Stimulated activated CD4-positive, alpha-beta T cell treated with anti-CD3 and anti-CD28 coated beads, Interleukin-12 subunit alpha, Interleukin-12 subunit beta, amount 100 ng/mL, for 4 hours (primary cell): ENCODE data around the gene OPHN1.
"Not testable (repeated sequence)": the region's sequence is repeated elsewhere in the genome, so short reads cannot be mapped to it uniquely, and the experiment has no call there.

Experiments
- DNase-seq: peaks from one replicate; pipeline ENCODE4 v3.0.0-alpha.2; 2020

Gene OPHN1

GRCh38 chrX:68355629-68355920 is 77.7 kb downstream of the OPHN1 start:
- no peak for DNase-seq

DNA sequence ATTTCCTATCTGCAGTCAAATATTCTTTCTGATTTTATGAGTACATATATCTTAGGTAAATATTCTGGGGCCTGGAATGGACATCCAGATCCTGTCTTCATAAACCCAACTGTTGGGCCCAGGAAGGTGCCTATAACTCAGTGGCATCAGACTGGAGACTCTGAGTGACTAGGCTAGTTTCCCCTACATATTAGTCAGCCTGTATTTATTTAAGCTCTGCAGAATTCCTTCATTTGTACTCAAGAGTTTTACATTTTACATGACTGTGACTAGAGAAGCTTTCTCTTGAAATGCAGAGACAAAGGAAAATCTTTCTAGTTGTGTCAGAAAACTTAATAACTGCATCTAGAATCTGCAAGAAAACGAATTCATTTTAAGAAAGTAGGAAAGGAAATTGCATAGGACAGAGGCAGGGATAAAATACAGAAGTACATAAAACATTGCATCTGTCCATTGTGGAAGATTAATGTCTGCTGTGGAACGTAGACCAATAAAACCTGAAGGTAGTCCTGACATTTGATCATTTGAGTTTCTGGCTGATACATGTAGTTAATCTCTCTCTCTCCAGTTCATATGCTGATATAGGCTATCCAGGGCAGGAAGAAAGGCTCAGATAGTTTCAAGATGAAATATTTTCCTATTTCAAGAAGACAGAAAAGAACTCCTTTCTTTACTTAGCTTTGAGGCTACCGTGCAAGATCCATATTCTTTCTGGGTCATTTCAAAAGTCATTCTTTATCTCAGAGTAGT is 78.2 kb downstream of the OPHN1 start:
- DNase-seq: no peak

- DNase-seq: no peak
Observed at GRCh38 chrX:68345025-68345424, 88.3 kb downstream of the OPHN1 start.

- no peak for DNase-seq
Observed at GRCh38 chrX:68343551-68343950, 89.7 kb downstream of the OPHN1 start.

GRCh38 chrX:68332201-68332731 is 101.0 kb downstream of the OPHN1 start:
- no peak for DNase-seq

- DNase-seq: not testable (repeated sequence)
Observed at GRCh38 chrX:68326841-68327240, 106.5 kb downstream of the OPHN1 start.

DNA sequence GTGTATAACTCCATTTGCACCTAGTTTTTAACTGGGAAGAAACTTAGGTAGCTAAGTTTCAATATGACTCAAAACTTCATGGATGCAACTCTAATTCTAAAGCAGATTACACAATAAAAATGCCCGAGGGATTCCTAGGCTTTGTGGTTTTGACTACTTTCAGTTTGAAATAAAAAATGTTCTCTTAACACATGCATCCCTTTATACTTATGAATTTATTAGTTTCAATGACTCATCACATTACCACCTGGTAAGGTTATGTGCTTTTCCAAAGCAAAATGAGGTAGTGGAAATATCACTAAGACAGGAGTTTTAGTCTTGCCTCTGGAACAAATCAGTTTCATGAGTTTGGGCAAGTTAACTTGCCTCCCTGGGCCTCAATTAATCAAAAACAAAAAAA is 125.5 kb downstream of the OPHN1 start:
- no peak for DNase-seq

- no peak for DNase-seq
Observed at GRCh38 chrX:68304602-68305001, 128.7 kb downstream of the OPHN1 start.

- DNase-seq: no peak
Observed at GRCh38 chrX:68299898-68300297, 133.4 kb downstream of the OPHN1 start.

GRCh38 chrX:68292471-68292870 is 140.8 kb downstream of the OPHN1 start:
- DNase-seq: no peak

DNA sequence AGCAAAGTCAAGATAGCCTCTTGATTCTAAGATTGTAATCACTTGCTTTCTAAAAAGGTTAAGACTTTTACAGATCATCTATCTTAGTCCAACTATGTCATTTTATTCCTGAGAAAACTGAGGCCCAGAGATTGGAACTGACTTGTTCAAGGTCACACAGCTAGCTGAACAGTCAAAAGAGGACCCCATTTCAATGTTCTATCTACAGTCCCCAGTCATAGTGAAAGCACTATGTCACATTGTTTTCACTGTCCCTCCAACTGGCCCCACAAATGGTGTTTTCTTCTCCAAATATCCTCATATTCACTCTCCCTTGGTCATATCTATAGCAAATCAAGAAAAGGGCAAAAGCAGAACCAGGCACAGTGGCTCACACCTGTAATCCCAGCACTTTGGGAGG is 145.2 kb downstream of the OPHN1 start:
- no peak for DNase-seq

- DNase-seq: no peak
Observed at GRCh38 chrX:68287419-68287818, 145.9 kb downstream of the OPHN1 start.

DNA sequence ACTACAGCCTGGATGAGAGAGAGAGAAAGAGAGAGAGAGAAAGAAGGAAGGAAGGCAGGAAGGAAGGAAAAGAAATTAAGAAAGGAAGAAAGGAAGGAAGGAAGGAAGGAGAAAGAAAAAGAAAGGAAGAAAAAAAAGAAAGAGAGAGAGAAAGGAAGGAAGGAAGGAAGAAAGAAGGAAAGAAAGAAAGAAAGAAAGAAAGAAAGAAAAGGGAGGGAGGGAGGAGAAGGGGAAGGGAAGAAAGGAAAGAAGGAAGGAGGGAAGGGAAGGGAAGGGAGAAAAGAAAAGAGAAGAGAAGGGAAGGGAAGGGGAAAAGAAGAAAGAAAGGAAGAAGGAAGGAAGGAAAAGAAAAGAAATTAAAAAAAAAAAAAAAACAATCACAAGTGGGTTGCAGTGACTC is 146.3 kb downstream of the OPHN1 start:
- no peak for DNase-seq

DNA sequence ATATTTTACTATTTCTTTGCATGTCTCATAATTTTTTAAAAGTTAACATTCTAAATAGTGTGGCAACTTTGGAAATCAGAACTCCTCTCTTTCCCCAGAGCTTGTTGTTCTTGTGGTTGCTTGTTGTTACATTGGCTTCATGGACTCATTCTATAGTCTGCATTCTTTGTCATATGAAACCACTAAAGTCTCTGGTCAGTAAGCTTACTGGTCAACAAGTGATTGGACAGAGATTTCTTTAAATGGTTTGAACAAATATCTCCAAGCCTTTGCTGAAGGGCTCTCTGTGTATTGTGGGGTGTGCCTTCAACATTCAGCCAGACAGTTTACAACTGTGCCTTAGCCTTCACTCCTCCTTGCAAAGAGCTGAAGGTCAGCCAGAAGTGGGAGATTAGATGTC is 147.2 kb downstream of the OPHN1 start:
- no peak for DNase-seq

GRCh38 chrX:68284281-68284904 is 148.9 kb downstream of the OPHN1 start:
- DNase-seq: no peak

GRCh38 chrX:68273887-68274286 is 159.4 kb downstream of the OPHN1 start:
- DNase-seq: no peak

DNA sequence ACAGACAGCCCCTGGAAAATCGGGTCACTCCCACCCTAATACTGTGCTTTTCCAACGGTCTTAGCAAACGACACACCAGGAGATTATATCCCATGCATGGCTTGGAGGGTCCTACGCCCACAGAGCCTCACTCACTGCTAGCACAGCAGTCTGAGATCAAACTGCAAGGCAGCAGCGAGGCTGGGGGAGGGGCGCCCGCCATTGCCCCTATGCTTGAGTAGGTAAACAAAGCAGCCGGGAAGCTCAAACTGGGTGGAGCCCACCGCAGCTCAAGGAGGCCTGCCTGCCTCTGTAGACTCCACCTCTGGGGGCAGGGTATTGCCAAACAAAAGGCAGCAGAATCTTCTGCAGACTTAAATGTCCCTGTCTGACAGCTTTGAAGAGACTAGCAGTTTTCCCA is 168.5 kb downstream of the OPHN1 start:
- not testable (repeated sequence) for DNase-seq

- no peak for DNase-seq
Observed at GRCh38 chrX:68261060-68261672, 172.1 kb downstream of the OPHN1 start.

- DNase-seq: no peak
Observed at GRCh38 chrX:68256990-68257389, 176.3 kb downstream of the OPHN1 start.

GRCh38 chrX:68254738-68255645 is 178.3 kb downstream of the OPHN1 start:
- DNase-seq: no peak

DNA sequence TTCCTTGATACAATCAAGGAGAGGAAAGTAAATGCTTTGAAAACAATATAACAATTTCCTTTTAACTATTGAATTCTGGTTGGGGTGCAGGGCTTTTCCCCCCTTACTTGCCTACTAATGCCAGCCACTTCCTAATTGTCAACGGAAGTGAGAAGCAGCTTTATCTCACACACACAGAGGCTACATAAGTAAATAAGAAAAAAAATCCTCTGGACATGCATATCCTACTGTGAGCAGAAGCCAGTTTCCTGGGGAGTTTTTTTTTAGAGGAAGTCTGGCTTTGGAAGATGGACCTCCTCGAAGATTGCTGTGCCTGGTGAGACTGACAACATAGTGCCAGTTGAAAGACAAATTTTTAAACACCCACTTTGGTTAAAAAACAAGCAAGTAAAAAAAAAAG is 180.6 kb downstream of the OPHN1 start:
- DNase-seq: no peak

GRCh38 chrX:68249903-68250302 is 183.4 kb downstream of the OPHN1 start:
- no peak for DNase-seq

- DNase-seq: no peak
Observed at GRCh38 chrX:68249401-68249831, 183.9 kb downstream of the OPHN1 start.
